Left renal cortex interstitium (tissue), 4 donors: ENCODE results near the gene KLRG1. TPM values are rescaled to one million over a fixed set of nuclear protein-coding genes. Genes with fewer than 3 reads are reported as not detected.
A peak's percentile ranks its signal among the peaks of the same experiment; 100 is the strongest.

Experiments used
- DNase-seq, 4 donors: peaks; one replicate each; pipeline ENCODE4 v3.0.0-alpha.2; 2013; ENCODE audit warnings: low read depth in 4 of 4, low spot score in 2 of 4, missing footprints in 1 of 4
- polyA plus RNA-seq, 4 donors: library from polyadenylated mRNA; unstranded; fragments of 120-200 nt; gene quantifications; one replicate each; pipeline ENCODE4 v1.2.1, GENCODE V29; 2013; ENCODE audit not compliant: insufficient read length in 4 of 4

The KLRG1 gene
- 1 to 10 TPM; 1.8 to 3.3 (median 2.6) TPM for polyA plus RNA-seq

DNA sequence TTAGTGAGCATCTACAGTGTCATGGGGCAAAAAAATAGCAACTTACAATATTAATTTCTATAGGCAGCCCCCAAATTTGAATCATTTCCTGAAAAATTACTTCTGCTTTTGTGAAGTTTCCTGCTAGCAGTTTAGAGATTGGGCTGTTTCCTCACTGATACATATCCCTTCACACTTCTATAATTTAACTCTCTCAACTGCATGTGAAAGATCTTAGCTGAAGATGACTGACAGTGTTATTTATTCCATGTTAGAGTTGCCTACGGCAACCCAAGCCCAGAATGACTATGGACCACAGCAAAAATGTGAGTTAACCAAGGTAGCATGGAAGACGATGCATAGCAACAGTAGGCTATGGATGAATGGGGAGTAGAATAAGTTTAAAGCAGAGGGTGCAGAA is at the start of gene KLRG1:
Gene KLRG1 (plus strand): TSS at position 134 of the 400 bp plus-strand sequence. CDS start 90 bp downstream, at position 224.
- no peak for DNase-seq

DNA sequence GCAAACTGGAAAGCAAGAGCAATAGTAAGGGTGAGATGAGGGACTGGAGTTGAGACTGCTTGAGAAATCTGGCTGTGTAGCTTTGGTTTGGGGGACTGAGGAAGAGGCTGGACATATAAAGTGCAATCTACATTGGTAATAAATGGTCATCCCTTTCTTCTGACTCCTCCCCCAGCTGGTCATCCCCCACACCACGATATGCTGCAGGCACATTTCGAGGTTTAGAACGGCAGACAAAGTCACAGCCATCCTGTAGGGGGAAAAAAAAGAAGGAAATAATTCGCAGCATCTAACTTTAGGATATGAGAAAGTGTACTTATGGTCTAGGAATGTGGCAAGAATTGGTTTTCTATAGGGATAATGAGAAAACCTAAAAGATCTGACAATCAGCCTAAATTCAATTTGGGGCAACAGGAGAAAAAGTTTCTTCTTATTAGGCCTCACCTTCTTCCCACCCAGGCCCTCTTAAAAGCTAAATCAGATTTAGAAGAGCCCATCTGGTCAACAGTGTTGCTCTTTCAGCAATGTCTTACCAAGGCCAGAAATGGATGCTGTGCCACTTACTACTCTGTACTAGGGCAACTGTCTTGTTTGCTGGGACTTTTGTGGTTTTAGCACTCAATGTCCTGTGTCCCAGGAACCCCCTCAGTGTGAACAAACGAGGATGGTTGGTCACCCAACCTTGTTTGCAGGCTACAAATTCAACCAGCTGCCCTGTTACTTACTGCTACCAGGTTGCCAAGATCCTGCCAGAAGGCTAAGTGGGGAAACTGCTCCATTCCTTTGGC is 47.5 kb upstream of the KLRG1 start:
- no peak for DNase-seq

DNA sequence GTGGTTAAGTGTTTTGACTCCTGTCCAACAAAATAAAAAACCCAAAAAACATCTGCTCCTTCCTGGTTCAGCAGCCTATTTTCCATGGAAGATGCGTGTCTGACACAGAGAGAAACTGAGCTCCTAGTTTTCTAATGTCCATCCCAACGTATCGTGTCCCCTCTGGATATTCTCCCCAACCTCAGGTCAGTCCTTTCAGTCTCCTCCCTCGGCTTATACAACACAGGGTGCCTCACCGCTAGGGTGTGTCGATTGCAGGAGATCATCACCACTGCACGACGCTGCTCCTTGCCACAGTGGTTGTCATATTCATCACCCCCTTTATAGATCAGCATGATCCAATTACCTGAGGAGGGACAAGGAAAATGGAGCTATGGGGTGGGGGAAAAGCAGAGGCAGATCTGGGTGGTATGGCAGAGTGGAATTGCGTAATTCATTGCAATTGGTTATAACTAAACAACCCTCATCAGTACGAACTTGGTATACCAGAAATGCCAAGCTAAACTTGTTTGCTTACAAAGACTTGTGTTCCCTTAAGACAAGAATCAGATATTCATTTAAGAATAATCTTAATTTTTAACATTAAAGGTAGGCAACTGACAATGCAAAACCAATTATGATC is 45.7 kb upstream of the KLRG1 start:
- no peak for DNase-seq

GRCh38 chr12:8946733-8947132 is 42.6 kb upstream of the KLRG1 start:
- DNase-seq: no peak

GRCh38 chr12:8947737-8948136 is 41.6 kb upstream of the KLRG1 start:
- DNase-seq: no peak

DNA sequence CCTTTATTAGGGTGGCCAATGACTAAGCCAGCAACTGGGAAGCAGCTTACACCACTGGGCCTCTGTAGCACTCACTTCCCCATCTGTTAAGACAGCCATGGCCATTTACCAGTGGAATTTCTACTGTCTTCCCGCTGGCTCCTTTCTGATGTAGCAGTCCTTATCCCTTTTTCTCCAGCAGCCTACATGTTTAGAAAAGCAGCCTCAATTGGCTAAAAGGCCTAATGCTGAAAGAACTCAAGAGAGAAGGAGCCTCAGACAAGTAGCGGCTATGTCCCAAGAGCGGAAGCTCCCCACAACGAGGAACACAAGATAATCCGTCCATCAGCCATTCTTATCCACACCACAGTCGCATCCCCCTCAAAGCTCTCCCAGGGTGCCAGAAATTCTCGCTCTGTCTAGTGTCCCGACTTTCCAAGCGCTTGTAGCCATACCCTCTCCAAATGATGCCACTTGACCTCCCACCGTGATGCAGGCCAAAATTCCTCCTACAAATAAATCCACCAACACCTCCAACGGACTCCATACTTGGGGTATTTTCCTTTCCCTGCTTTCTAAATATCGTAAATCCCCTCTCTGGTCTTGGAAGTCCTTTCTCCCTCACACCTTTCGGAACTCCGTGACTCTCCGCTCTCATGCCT is 40.5 kb upstream of the KLRG1 start:
- peak in 2 of 4 donors; percentile 4 to 9 for DNase-seq

DNA sequence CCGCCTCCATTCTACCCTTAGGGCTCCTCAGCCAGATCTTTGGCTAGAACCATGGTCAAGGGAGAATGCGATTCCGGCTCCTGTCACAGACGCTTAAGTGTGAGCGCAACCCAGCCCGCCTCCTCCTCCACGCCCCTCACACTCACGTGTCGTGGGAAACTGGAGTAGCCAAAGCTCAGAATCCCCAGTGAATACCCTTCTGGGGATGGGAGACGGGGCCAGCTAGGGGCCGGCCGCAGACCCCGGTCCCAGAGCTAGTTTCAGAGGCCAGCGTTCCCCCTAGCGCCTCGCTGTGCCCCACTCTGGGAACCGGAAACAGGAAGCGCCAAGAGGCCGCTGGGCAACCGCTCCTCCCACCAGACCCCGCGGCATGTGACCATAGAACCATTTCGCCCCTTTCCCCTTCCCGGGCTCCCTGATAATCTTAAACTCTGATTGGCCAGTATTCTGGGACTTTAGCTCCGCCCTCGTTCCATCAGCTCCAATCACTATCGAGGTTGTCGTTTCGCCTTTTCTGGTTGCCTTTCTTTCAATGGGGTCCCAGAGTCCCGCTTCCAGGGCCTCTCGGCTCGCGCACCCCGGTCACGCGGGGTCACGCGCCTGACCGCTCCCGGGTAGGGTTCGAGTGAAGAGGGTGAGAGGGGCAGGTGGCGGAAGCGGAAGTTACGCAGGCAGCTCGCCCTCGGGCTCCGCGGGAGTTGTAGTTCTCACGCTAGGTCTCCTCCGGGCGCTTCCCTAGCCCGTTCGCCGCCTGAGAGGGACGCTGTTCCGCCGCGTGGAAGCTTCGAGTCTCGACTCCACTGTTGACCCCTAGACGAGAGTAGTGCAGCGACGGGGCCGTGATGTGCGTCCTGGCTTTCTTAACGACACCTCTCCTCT is 39.8 kb upstream of the KLRG1 start, which contains the start of gene M6PR:
Gene M6PR (minus strand): TSS at position 304 of the 879 bp plus-strand sequence. CDS start 3,241 bp downstream, outside the sequence.
- peak; percentile 83 to 96 (median 92) for DNase-seq

DNA sequence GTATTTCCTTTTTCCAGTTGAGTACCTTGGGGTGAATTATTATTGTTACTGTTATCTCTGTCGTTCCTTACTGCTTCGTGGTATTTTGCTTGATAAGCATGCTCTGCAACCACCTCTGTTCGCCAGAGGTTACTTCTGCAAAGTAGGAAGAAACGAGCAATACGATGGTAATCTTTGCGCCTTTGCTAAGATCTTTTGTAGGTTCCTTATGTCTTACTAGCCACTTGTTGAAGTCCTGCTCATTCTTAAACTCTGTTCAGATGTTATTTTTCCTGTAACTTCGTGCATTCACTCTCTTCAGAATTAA is 39.2 kb upstream of the KLRG1 start:
- peak in 1 of 4 donors; percentile 71 for DNase-seq

DNA sequence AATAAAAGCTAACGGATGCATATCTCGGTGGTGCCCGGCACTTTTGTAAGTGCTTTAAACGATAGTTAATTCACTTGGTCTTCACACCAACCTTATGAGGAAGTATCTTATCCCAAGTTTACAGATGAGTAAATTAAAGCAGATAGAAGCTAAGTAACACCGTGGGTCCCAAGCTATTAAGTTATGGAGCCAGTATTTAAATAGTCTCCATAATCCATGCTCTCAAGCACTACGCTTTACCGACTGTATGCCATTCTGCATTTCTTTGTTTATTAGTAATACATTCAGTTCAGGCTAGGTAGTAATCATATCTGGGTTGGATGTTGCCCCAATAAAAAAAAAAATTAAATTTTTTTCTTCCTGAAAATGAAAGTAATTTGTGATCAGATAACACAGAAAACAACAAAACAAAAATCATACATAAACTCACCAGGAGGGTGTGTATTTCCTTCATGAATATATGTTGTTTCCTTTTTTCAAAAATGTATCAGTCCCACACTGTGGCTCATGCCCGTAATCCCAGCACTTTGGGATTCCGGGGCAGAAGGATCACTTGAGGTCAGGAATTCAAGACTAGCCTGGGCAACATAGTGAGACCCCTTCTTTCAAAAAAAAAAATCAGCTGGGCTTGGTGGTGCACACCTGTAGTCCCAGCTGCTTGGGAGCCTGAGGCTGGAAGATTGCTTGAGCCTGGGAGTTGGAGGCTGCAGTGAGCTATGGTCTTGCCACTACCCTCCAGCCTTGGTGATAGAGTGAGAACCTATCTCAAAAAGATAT is 38.5 kb upstream of the KLRG1 start:
- no peak for DNase-seq

- DNase-seq: no peak
Observed at GRCh38 chr12:8951744-8952143, 37.6 kb upstream of the KLRG1 start.

DNA sequence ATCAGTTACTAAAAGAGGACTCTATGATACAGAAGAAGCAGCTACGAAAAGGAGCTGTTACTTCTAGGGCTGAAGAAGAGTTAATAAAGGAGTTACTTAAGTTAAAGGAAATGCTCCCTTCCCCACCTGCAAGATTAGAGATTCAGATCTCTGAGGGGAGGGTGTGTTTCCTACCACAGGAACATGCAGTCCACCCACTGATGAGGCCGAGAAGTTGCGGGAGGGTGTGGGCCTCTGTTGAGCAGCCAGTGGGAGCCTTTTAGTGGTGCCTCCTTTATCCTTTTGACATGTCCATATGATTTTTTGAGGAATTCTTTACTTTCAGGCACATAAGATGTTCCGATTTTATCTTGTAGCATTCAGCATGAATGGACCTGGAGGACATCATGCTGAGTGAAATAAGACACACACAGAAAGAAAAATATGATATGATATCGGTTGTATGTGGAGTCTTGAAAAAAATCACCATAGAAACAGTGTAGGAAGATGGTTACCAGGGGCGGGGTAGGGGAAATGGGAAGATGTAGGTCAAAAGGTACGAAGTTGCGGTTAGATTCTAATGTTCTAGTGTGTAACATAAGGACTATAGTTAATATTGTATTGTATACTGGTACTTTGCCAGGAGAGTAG is 35.5 kb upstream of the KLRG1 start:
- no peak for DNase-seq

- DNase-seq: no peak
Observed at GRCh38 chr12:8956073-8956472, 33.3 kb upstream of the KLRG1 start.

DNA sequence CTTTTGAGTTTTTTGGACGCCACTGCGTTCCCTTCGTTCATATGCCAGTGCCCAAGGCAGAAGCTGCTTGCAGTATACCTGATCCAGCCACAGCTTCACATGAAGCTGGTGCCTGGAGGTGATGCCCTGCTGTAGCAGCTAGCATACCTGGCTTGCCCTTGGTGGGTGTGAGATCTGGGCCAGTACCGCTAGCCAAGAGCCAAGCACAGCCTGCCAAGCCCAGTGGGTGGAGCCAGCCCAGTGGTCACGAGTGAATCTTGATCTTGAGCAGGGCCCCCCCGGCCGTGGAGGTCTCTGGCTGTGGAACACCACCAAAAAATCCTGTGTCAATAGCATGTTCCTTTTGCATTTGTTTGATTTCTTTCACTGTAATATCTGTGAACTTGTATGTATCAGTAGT is 32.6 kb upstream of the KLRG1 start:
- no peak for DNase-seq

DNA sequence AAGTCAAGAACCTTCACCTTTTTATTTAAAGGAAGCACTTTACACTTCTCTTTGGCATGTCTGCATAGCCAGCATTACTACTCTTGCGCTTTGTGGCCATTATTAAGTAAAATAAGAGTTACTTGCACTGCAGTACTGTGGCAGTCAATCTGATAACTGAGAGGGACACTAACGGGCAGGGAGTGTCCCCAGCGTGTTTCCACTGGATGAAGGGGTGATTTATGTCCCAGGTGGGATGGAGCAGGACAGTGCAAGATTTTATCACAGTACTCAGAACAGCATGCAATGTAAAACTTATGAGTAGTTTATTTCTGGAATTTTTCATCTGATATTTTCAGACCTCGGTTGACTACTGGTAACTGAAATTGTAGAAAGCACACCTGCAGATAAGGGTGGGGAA is 31.8 kb upstream of the KLRG1 start:
- DNase-seq: no peak

GRCh38 chr12:8958066-8958465 is 31.3 kb upstream of the KLRG1 start:
- DNase-seq: no peak

GRCh38 chr12:8960176-8960575 is 29.2 kb upstream of the KLRG1 start:
- DNase-seq: no peak

GRCh38 chr12:8968761-8969160 is 20.6 kb upstream of the KLRG1 start:
- no peak for DNase-seq

- DNase-seq: no peak
Observed at GRCh38 chr12:8969861-8970411, 19.4 kb upstream of the KLRG1 start.

GRCh38 chr12:8970432-8970831 is 18.9 kb upstream of the KLRG1 start:
- no peak for DNase-seq
